Ishikawa (cell line): Measurements from ENCODE around the gene STAT5A.

Source experiments
- CEBPB ChIP-seq: IDR thresholded peaks from 2 replicates; pipeline ENCODE4 v1.6.1; 2012
- CREB1 ChIP-seq: IDR thresholded peaks from 2 replicates; pipeline ENCODE4 v1.6.1; 2012; ENCODE audit warnings: low read depth
- EGR1 ChIP-seq: IDR thresholded peaks from 2 replicates; pipeline ENCODE4 v1.6.1; 2012
- EP300 ChIP-seq: IDR thresholded peaks from 2 replicates; pipeline ENCODE4 v1.6.1; 2012; ENCODE audit warnings: borderline replicate concordance
- FOXM1 ChIP-seq: IDR thresholded peaks from 2 replicates; pipeline ENCODE4 v1.6.1; 2012; ENCODE audit warnings: low read depth, borderline replicate concordance
- NFIC ChIP-seq: IDR thresholded peaks from 2 replicates; pipeline ENCODE4 v1.6.1; 2012
- RAD21 ChIP-seq: IDR thresholded peaks from 2 replicates; pipeline ENCODE4 v1.6.1; 2012; ENCODE audit warnings: low read depth
- TAF1 ChIP-seq: IDR thresholded peaks from 2 replicates; pipeline ENCODE4 v1.6.1; 2012; ENCODE audit warnings: low read depth, mild to moderate bottlenecking
- TCF12 ChIP-seq: IDR thresholded peaks from 2 replicates; pipeline ENCODE4 v1.6.1; 2012; ENCODE audit warnings: low read depth
- TEAD4 ChIP-seq: IDR thresholded peaks from 2 replicates; pipeline ENCODE4 v1.6.1; 2012
- USF1 ChIP-seq: IDR thresholded peaks from 2 replicates; pipeline ENCODE4 v1.6.1; 2012
- YY1 ChIP-seq: IDR thresholded peaks from 2 replicates; pipeline ENCODE4 v1.6.1; 2012; ENCODE audit warnings: low read depth
- ZBTB7A ChIP-seq: IDR thresholded peaks from 2 replicates; pipeline ENCODE4 v1.6.1; 2012; ENCODE audit warnings: low read depth
- TF ChIP-seq, protein P1 (sequence below): IDR thresholded peaks from 2 replicates; pipeline ENCODE4 v1.6.1; 2012
- TF ChIP-seq, protein P2 (sequence below): IDR thresholded peaks from 2 replicates; pipeline ENCODE4 v1.6.1; 2012; ENCODE audit warnings: low read depth, mild to moderate bottlenecking

The STAT5A gene

GRCh38 chr17:42317266-42317845 is 29.1 kb downstream of the STAT5A start:
- TF ChIP-seq EGR1 (no peak), USF1 (no peak), RAD21 (no peak), CEBPB (no peak), ZBTB7A (no peak)
- TF ChIP-seq, protein P1, sequence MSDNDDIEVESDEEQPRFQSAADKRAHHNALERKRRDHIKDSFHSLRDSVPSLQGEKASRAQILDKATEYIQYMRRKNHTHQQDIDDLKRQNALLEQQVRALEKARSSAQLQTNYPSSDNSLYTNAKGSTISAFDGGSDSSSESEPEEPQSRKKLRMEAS = no peak

- TF ChIP-seq FOXM1 (no peak), TAF1 (no peak), TCF12 (no peak), TEAD4 (no peak), USF1 (no peak), ZBTB7A (no peak), EGR1 (no peak), EP300 (no peak), RAD21 (no peak), NFIC (no peak), YY1 (no peak)
- TF ChIP-seq, protein P2, sequence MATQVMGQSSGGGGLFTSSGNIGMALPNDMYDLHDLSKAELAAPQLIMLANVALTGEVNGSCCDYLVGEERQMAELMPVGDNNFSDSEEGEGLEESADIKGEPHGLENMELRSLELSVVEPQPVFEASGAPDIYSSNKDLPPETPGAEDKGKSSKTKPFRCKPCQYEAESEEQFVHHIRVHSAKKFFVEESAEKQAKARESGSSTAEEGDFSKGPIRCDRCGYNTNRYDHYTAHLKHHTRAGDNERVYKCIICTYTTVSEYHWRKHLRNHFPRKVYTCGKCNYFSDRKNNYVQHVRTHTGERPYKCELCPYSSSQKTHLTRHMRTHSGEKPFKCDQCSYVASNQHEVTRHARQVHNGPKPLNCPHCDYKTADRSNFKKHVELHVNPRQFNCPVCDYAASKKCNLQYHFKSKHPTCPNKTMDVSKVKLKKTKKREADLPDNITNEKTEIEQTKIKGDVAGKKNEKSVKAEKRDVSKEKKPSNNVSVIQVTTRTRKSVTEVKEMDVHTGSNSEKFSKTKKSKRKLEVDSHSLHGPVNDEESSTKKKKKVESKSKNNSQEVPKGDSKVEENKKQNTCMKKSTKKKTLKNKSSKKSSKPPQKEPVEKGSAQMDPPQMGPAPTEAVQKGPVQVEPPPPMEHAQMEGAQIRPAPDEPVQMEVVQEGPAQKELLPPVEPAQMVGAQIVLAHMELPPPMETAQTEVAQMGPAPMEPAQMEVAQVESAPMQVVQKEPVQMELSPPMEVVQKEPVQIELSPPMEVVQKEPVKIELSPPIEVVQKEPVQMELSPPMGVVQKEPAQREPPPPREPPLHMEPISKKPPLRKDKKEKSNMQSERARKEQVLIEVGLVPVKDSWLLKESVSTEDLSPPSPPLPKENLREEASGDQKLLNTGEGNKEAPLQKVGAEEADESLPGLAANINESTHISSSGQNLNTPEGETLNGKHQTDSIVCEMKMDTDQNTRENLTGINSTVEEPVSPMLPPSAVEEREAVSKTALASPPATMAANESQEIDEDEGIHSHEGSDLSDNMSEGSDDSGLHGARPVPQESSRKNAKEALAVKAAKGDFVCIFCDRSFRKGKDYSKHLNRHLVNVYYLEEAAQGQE = no peak
- TF ChIP-seq, protein P1 = no peak
Observed at GRCh38 chr17:42321555-42321954, 33.3 kb downstream of the STAT5A start.

DNA sequence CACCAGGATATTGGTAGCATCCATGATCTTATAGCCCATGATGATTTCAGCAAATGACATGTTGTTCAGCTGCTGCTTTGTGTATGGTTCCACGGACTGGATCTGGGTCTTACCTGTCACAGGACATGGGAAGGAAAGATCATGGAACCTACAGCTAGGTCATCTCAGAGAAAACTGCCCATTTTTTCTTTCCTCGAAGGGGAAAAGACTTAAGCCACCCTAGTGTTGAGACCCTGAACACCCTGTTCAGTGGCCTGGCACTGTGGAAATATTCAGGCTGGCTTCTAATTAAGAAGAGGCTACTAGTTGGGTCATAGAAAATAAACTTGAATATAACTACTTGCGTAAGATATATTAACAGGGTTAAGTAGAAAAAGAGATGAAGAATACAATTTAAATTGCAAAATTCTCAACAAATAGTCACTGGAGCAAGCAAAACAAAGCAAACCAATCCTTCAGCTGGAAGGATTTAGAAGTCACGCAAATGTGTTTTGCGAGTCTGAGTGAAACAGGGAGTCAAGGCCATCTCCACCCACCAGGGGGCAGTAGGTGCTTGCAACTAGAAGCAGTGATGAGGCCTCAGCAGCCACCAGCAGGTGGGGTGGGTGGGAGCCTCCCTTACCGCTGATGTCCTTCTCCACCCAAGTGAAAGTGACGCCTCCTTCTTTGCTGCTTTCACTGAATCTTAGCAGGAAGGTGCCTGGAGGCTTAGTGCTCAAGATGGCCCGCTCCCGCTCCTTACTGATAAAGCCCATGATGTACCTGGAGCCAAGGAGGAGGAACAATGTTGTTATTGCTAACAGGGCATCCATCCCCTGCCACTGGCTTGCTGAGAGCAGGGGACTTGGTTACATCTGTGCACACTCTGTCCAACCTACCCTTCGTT is 34.3 kb downstream of the STAT5A start:
- TF ChIP-seq YY1 = no peak
- peak; percentile 98 for TF ChIP-seq RAD21

- TF ChIP-seq RAD21 (no peak), CEBPB (no peak), CREB1 (no peak), FOXM1 (no peak), TAF1 (no peak), ZBTB7A (no peak), TCF12 (no peak), USF1 (no peak), NFIC (no peak), EP300 (no peak), YY1 (no peak), TEAD4 (no peak), EGR1 (no peak)
- TF ChIP-seq, protein P1 = no peak
- TF ChIP-seq, protein P2 = no peak
Observed at GRCh38 chr17:42323268-42323773, 35.0 kb downstream of the STAT5A start.

- TF ChIP-seq CREB1 (no peak), ZBTB7A (no peak), TEAD4 (0 out of 2 replicates have a peak, but pooled peaks have one; percentile 30), FOXM1 (no peak)
Observed at GRCh38 chr17:42325026-42325425, 36.7 kb downstream of the STAT5A start.
